IMR-90 (cell line): ENCODE results near the gene TBC1D8. TPM values are rescaled to one million over a fixed set of nuclear protein-coding genes. Genes with fewer than 3 reads are reported as not detected.

Experiments used
- ATAC-seq: fragments of 200-7000 bp; cut with Tn5 transposase; 2 replicates; pipeline ENCODE4 v1.9.1; 2020; ENCODE audit warnings: low read depth, mild to moderate bottlenecking, moderate library complexity
- BruUV-seq: library from RNA; stranded (reverse); fragments of 400-500 nt; replicated peaks from 2 replicates; lab custom pipeline; 2021; lab: Mats Ljungman, UMichigan
- CTCF ChIA-PET: fragments of 300-600 bp; formaldehyde crosslinking; extraction: SDS; loops from one replicate; lab custom pipeline; 2021; ENCODE audit warnings: antibody characterized with exemption; lab: Yijun Ruan, JAX
- POLR2A ChIA-PET: fragments of 300-600 bp; sonication (Branson Sonifier 250); formaldehyde crosslinking; loops from one replicate; lab custom pipeline; 2022; ENCODE audit warnings: antibody characterized with exemption; ENCODE audit not compliant: unreplicated experiment; lab: Charles Lee
- DNase-seq: peaks from one replicate; pipeline ENCODE4 v3.0.0; 2013
- H2AFZ ChIP-seq: replicated peaks from 2 replicates; pipeline ENCODE3; 2013; ENCODE audit warnings: low read length, mild to moderate bottlenecking; ENCODE audit not compliant: poor library complexity
- H2AK5ac ChIP-seq: 2 replicates; pipeline ENCODE4 v1.6.1; 2013; ENCODE audit warnings: low read depth, low read length, inconsistent platforms
- H2AK9ac ChIP-seq: replicated peaks from 2 replicates; pipeline ENCODE3; 2013; ENCODE audit warnings: mild to moderate bottlenecking, low read depth, low read length, moderate library complexity; ENCODE audit not compliant: poor library complexity
- H2BK120ac ChIP-seq: 2 replicates; pipeline ENCODE4 v1.6.1; 2013; ENCODE audit warnings: low read depth, low read length, inconsistent platforms
- H2BK15ac ChIP-seq: 3 replicates; pipeline ENCODE4 v1.6.1; 2013; ENCODE audit warnings: low read depth, low read length, inconsistent platforms
- H2BK20ac ChIP-seq: 2 replicates; pipeline ENCODE4 v1.6.1; 2013; ENCODE audit warnings: low read depth, mild to moderate bottlenecking, inconsistent platforms, low read length, moderate library complexity
- H2BK5ac ChIP-seq: 2 replicates; pipeline ENCODE4 v1.6.1; 2013; ENCODE audit warnings: mild to moderate bottlenecking, low read depth, low read length, inconsistent platforms; ENCODE audit not compliant: poor library complexity, severe bottlenecking
- H3K14ac ChIP-seq: replicated peaks from 2 replicates; pipeline ENCODE4 v1.6.1; 2013; ENCODE audit warnings: low read depth, low read length, inconsistent platforms
- H3K18ac ChIP-seq: 2 replicates; pipeline ENCODE4 v1.6.1; 2013; ENCODE audit warnings: low read depth, low read length, control low read depth
- H3K23ac ChIP-seq: 2 replicates; pipeline ENCODE4 v1.6.1; 2013; ENCODE audit warnings: low read depth, low read length, inconsistent platforms
- H3K27ac ChIP-seq: 2 replicates; pipeline ENCODE4 v1.5.1; 2013; ENCODE audit warnings: mild to moderate bottlenecking, control low read depth, low read length; ENCODE audit not compliant: insufficient read depth
- H3K27me3 ChIP-seq: 2 replicates; pipeline ENCODE4 v1.6.1; 2013; ENCODE audit warnings: low read length; ENCODE audit not compliant: control insufficient read depth, insufficient read depth
- H3K36me3 ChIP-seq: 2 replicates; pipeline ENCODE4 v1.6.1; 2013; ENCODE audit warnings: low read length, mixed read lengths; ENCODE audit not compliant: control insufficient read depth, insufficient read depth
- H3K4ac ChIP-seq: 2 replicates; pipeline ENCODE4 v1.6.1; 2013; ENCODE audit warnings: low read depth, low read length, inconsistent platforms
- H3K4me1 ChIP-seq: 2 replicates; pipeline ENCODE4 v1.6.1; 2013; ENCODE audit warnings: low read length, mixed read lengths; ENCODE audit not compliant: control insufficient read depth, insufficient read depth
- H3K4me2 ChIP-seq: 2 replicates; pipeline ENCODE4 v1.6.1; 2013; ENCODE audit warnings: low read depth, mild to moderate bottlenecking, control low read depth, low read length, moderate library complexity
- H3K4me3 ChIP-seq: 2 replicates; pipeline ENCODE4 v1.5.1; 2013; ENCODE audit warnings: low read depth, mild to moderate bottlenecking, control low read depth, low read length, moderate library complexity; ENCODE audit not compliant: insufficient read depth
- H3K56ac ChIP-seq: 2 replicates; pipeline ENCODE4 v1.6.1; 2013; ENCODE audit warnings: low read length, inconsistent platforms; ENCODE audit not compliant: insufficient read depth; ENCODE audit errors: extremely low read depth
- H3K79me1 ChIP-seq, 2 experiments: 2 replicates each; pipeline ENCODE4 v1.6.1; 2013; ENCODE audit warnings: low read length in 2 of 2, inconsistent platforms in 1 of 2, low read depth in 1 of 2
- H3K9ac ChIP-seq: 2 replicates; pipeline ENCODE4 v1.6.1; 2013; ENCODE audit warnings: low read depth, low read length, control low read depth
- H3K9me1 ChIP-seq: 2 replicates; pipeline ENCODE4 v1.6.1; 2013; ENCODE audit warnings: low read length, inconsistent platforms; ENCODE audit not compliant: insufficient read depth
- H3K9me3 ChIP-seq: 2 replicates; pipeline ENCODE4 v1.6.1; 2013; ENCODE audit warnings: low read length; ENCODE audit not compliant: control insufficient read depth, insufficient read depth
- H4K20me1 ChIP-seq: 2 replicates; pipeline ENCODE4 v1.6.1; 2013; ENCODE audit warnings: low read length, inconsistent platforms; ENCODE audit not compliant: insufficient read depth
- H4K5ac ChIP-seq: 2 replicates; pipeline ENCODE4 v1.6.1; 2013; ENCODE audit warnings: mild to moderate bottlenecking, low read depth, low read length, control low read depth
- H4K8ac ChIP-seq, 2 experiments: 2 replicates each; pipeline ENCODE4 v1.6.1; 2013; ENCODE audit warnings: low read depth in 2 of 2, low read length in 2 of 2, control low read depth in 1 of 2, inconsistent platforms in 1 of 2
- H4K91ac ChIP-seq: 2 replicates; pipeline ENCODE4 v1.6.1; 2013; ENCODE audit warnings: low read depth, low read length, inconsistent platforms; ENCODE audit not compliant: insufficient read depth
- BHLHE40 ChIP-seq: fragments of 150-350 bp; IDR thresholded peaks from 2 replicates; pipeline ENCODE4 v1.6.1; 2016; ENCODE audit warnings: mild to moderate bottlenecking, low read depth, low read length
- CEBPB ChIP-seq: IDR thresholded peaks from 2 replicates; pipeline ENCODE4 v1.6.1; 2012; ENCODE audit warnings: low read depth, low read length, improper control_type of control experiment
- MAFK ChIP-seq: IDR thresholded peaks from 2 replicates; pipeline ENCODE4 v1.6.1; 2012; ENCODE audit warnings: low read depth, low read length, improper control_type of control experiment
- MAZ ChIP-seq: IDR thresholded peaks from 2 replicates; pipeline ENCODE4 v1.6.1; 2012; ENCODE audit warnings: low read depth, mild to moderate bottlenecking, low read length, improper control_type of control experiment, moderate library complexity, borderline replicate concordance
- NFE2L2 ChIP-seq: fragments of 150-350 bp; IDR thresholded peaks from 2 replicates; pipeline ENCODE4 v1.6.1; 2016; ENCODE audit warnings: low read depth, mild to moderate bottlenecking, low read length
- RAD21 ChIP-seq: IDR thresholded peaks from 2 replicates; pipeline ENCODE4 v1.6.1; 2012; ENCODE audit warnings: low read length, improper control_type of control experiment
- SMC3 ChIP-seq: fragments of 150-350 bp; IDR thresholded peaks from 2 replicates; pipeline ENCODE4 v1.6.1; 2016; ENCODE audit warnings: low read depth, mild to moderate bottlenecking, antibody characterized with exemption, low read length, moderate library complexity
- WGBS, 2 experiments: methylation state at CpG; one replicate each; pipeline versions ENCODE4 v1.1.5 to v1.1.7; 2013; ENCODE audit warnings: missing lambda C conversion rate in 2 of 2; ENCODE audit not compliant: insufficient read length in 1 of 2; ENCODE audit errors: extremely low coverage in 2 of 2; 5-methylcytosine and 5-hydroxymethylcytosine counted together
- dilution Hi-C: fragments of 300-500 bp; cut with HindIII; formaldehyde crosslinking; loops from one replicate; pipeline ENCODE4 v1.14.3; 2018; ENCODE audit warnings: low sequenced_read_pairs; ENCODE audit not compliant: unreplicated experiment
- in situ Hi-C: fragments of 300-500 bp; cut with MboI; formaldehyde crosslinking; loops from 3 replicates; pipeline ENCODE4 v1.14.3; 2019; ENCODE audit warnings: low sequenced_read_pairs, inconsistent platforms, mixed read lengths
- intact Hi-C: fragments of 100-400 bp; cut with micrococcal nuclease; formaldehyde crosslinking; loops from 2 replicates; pipeline ENCODE4 v1.10.0; 2022
- polyA plus RNA-seq, 3 experiments: library from polyadenylated mRNA; depleted of rRNA; stranded (reverse); fragments of >200 nt; gene quantifications; 2 replicates each; pipeline ENCODE4 v1.2.3, GENCODE V29; 2012; ENCODE audit warnings: low replicate concordance in 1 of 3
- total RNA-seq: library from RNA; depleted of rRNA; stranded (reverse); fragments of >200 nt; gene quantifications from 2 replicates; pipeline ENCODE4 v1.2.3, GENCODE V29; 2012
- TF ChIP-seq, protein P1 (sequence below): conservative IDR thresholded peaks from 2 replicates; pipeline ENCODE4 v1.5.1; 2012; ENCODE audit warnings: mild to moderate bottlenecking, low read depth, low read length, improper control_type of control experiment

The TBC1D8 gene
- total and polyA plus RNA-seq, 2 of the 4 experiments (the other 2 are of a cell fraction) = 1.3 to 1.5 TPM

GRCh38 chr2:100975521-100975785 lies 175.7 kb downstream of the TBC1D8 start:
- no peak overlapping the region for H3K56ac ChIP-seq
- WGBS, 2 experiments = 100% methylated on average over 2 of the region's 7 CpGs; no CpG with 5 or more reads in 1 of the 2 experiments
- no peaks in the 10 kb centered on the region for H4K20me1 ChIP-seq
- ATAC-seq (no peak), DNase-seq (no peak)
- H3K79me1 ChIP-seq = no peaks in the 10 kb centered on the region
- H3K27me3 ChIP-seq = no peaks in the 10 kb centered on the region
- no peak overlapping the region for H2BK5ac ChIP-seq
- no peak overlapping the region for H3K4me3 ChIP-seq
- no peaks in the 10 kb centered on the region for H3K9me3 ChIP-seq
- no peak overlapping the region for H3K4me2 ChIP-seq
- no peak overlapping the region for H2BK20ac ChIP-seq
- peaks cover 15% of the 10 kb centered on the region; the same call in 1 of the 2 replicates for H3K9me1 ChIP-seq
- H3K18ac ChIP-seq = no peak overlapping the region
- H2AK9ac ChIP-seq = no peak overlapping the region
- H3K23ac ChIP-seq = no peak overlapping the region
- no peak overlapping the region for H2BK15ac ChIP-seq
- TF ChIP-seq MAZ (no peak), RAD21 (no peak), CEBPB (no peak), BHLHE40 (no peak), NFE2L2 (no peak), MAFK (no peak), SMC3 (no peak)
- TF ChIP-seq, protein P1, sequence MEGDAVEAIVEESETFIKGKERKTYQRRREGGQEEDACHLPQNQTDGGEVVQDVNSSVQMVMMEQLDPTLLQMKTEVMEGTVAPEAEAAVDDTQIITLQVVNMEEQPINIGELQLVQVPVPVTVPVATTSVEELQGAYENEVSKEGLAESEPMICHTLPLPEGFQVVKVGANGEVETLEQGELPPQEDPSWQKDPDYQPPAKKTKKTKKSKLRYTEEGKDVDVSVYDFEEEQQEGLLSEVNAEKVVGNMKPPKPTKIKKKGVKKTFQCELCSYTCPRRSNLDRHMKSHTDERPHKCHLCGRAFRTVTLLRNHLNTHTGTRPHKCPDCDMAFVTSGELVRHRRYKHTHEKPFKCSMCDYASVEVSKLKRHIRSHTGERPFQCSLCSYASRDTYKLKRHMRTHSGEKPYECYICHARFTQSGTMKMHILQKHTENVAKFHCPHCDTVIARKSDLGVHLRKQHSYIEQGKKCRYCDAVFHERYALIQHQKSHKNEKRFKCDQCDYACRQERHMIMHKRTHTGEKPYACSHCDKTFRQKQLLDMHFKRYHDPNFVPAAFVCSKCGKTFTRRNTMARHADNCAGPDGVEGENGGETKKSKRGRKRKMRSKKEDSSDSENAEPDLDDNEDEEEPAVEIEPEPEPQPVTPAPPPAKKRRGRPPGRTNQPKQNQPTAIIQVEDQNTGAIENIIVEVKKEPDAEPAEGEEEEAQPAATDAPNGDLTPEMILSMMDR = no peak
- dilution Hi-C loops (no loop called here), in situ Hi-C loops (no loop called here), intact Hi-C loops (no loop called here)
- no peak overlapping the region for H3K4ac ChIP-seq
- H4K8ac ChIP-seq = no peak overlapping the region
- no peak overlapping the region for H2AFZ ChIP-seq
- H4K5ac ChIP-seq = no peak overlapping the region
- H2AK5ac ChIP-seq = no peak overlapping the region
- peaks cover 2% of the 10 kb centered on the region for H3K4me1 ChIP-seq
- POLR2A ChIA-PET = no interaction called here
- peaks cover 31% of the 10 kb centered on the region for H3K36me3 ChIP-seq
- no peak overlapping the region for H2BK120ac ChIP-seq
- H3K14ac ChIP-seq = no peak overlapping the region
- no peak overlapping the region for H3K27ac ChIP-seq
- H4K91ac ChIP-seq = no peak overlapping the region
- no peak overlapping the region for H3K9ac ChIP-seq
- CTCF ChIA-PET = no interaction called here
- no TSS peak for BruUV-seq
